IMR-90 (cell line): ENCODE measurements around the gene ARSA. TPM values are rescaled to one million over a fixed set of nuclear protein-coding genes. Genes with fewer than 3 reads are reported as not detected.

Experiments
- ATAC-seq: fragments of 200-7000 bp; cut with Tn5 transposase; 2 replicates; pipeline ENCODE4 v1.9.1; 2020; ENCODE audit warnings: low read depth, mild to moderate bottlenecking, moderate library complexity
- BruUV-seq: library from RNA; stranded (reverse); fragments of 400-500 nt; replicated peaks from 2 replicates; lab custom pipeline; 2021; lab: Mats Ljungman, UMichigan
- CTCF ChIA-PET: fragments of 300-600 bp; formaldehyde crosslinking; extraction: SDS; loops from one replicate; lab custom pipeline; 2021; ENCODE audit warnings: antibody characterized with exemption; lab: Yijun Ruan, JAX
- POLR2A ChIA-PET: fragments of 300-600 bp; sonication (Branson Sonifier 250); formaldehyde crosslinking; loops from one replicate; lab custom pipeline; 2022; ENCODE audit warnings: antibody characterized with exemption; ENCODE audit not compliant: unreplicated experiment; lab: Charles Lee
- DNase-seq: peaks from one replicate; pipeline ENCODE4 v3.0.0; 2013
- H2AFZ ChIP-seq: replicated peaks from 2 replicates; pipeline ENCODE3; 2013; ENCODE audit warnings: low read length, mild to moderate bottlenecking; ENCODE audit not compliant: poor library complexity
- H2AK5ac ChIP-seq: 2 replicates; pipeline ENCODE4 v1.6.1; 2013; ENCODE audit warnings: low read depth, low read length, inconsistent platforms
- H2AK9ac ChIP-seq: replicated peaks from 2 replicates; pipeline ENCODE3; 2013; ENCODE audit warnings: mild to moderate bottlenecking, low read depth, low read length, moderate library complexity; ENCODE audit not compliant: poor library complexity
- H2BK120ac ChIP-seq: 2 replicates; pipeline ENCODE4 v1.6.1; 2013; ENCODE audit warnings: low read depth, low read length, inconsistent platforms
- H2BK15ac ChIP-seq: 3 replicates; pipeline ENCODE4 v1.6.1; 2013; ENCODE audit warnings: low read depth, low read length, inconsistent platforms
- H2BK20ac ChIP-seq: 2 replicates; pipeline ENCODE4 v1.6.1; 2013; ENCODE audit warnings: low read depth, mild to moderate bottlenecking, inconsistent platforms, low read length, moderate library complexity
- H2BK5ac ChIP-seq: 2 replicates; pipeline ENCODE4 v1.6.1; 2013; ENCODE audit warnings: mild to moderate bottlenecking, low read depth, low read length, inconsistent platforms; ENCODE audit not compliant: poor library complexity, severe bottlenecking
- H3K14ac ChIP-seq: replicated peaks from 2 replicates; pipeline ENCODE4 v1.6.1; 2013; ENCODE audit warnings: low read depth, low read length, inconsistent platforms
- H3K18ac ChIP-seq: 2 replicates; pipeline ENCODE4 v1.6.1; 2013; ENCODE audit warnings: low read depth, low read length, control low read depth
- H3K23ac ChIP-seq: 2 replicates; pipeline ENCODE4 v1.6.1; 2013; ENCODE audit warnings: low read depth, low read length, inconsistent platforms
- H3K27ac ChIP-seq: 2 replicates; pipeline ENCODE4 v1.5.1; 2013; ENCODE audit warnings: mild to moderate bottlenecking, control low read depth, low read length; ENCODE audit not compliant: insufficient read depth
- H3K27me3 ChIP-seq: 2 replicates; pipeline ENCODE4 v1.6.1; 2013; ENCODE audit warnings: low read length; ENCODE audit not compliant: control insufficient read depth, insufficient read depth
- H3K36me3 ChIP-seq: 2 replicates; pipeline ENCODE4 v1.6.1; 2013; ENCODE audit warnings: low read length, mixed read lengths; ENCODE audit not compliant: control insufficient read depth, insufficient read depth
- H3K4ac ChIP-seq: 2 replicates; pipeline ENCODE4 v1.6.1; 2013; ENCODE audit warnings: low read depth, low read length, inconsistent platforms
- H3K4me1 ChIP-seq: 2 replicates; pipeline ENCODE4 v1.6.1; 2013; ENCODE audit warnings: low read length, mixed read lengths; ENCODE audit not compliant: control insufficient read depth, insufficient read depth
- H3K4me2 ChIP-seq: 2 replicates; pipeline ENCODE4 v1.6.1; 2013; ENCODE audit warnings: low read depth, mild to moderate bottlenecking, control low read depth, low read length, moderate library complexity
- H3K4me3 ChIP-seq: 2 replicates; pipeline ENCODE4 v1.5.1; 2013; ENCODE audit warnings: low read depth, mild to moderate bottlenecking, control low read depth, low read length, moderate library complexity; ENCODE audit not compliant: insufficient read depth
- H3K56ac ChIP-seq: 2 replicates; pipeline ENCODE4 v1.6.1; 2013; ENCODE audit warnings: low read length, inconsistent platforms; ENCODE audit not compliant: insufficient read depth; ENCODE audit errors: extremely low read depth
- H3K79me1 ChIP-seq, 2 experiments: 2 replicates each; pipeline ENCODE4 v1.6.1; 2013; ENCODE audit warnings: low read length in 2 of 2, inconsistent platforms in 1 of 2, low read depth in 1 of 2
- H3K9ac ChIP-seq: 2 replicates; pipeline ENCODE4 v1.6.1; 2013; ENCODE audit warnings: low read depth, low read length, control low read depth
- H3K9me1 ChIP-seq: 2 replicates; pipeline ENCODE4 v1.6.1; 2013; ENCODE audit warnings: low read length, inconsistent platforms; ENCODE audit not compliant: insufficient read depth
- H3K9me3 ChIP-seq: 2 replicates; pipeline ENCODE4 v1.6.1; 2013; ENCODE audit warnings: low read length; ENCODE audit not compliant: control insufficient read depth, insufficient read depth
- H4K20me1 ChIP-seq: 2 replicates; pipeline ENCODE4 v1.6.1; 2013; ENCODE audit warnings: low read length, inconsistent platforms; ENCODE audit not compliant: insufficient read depth
- H4K5ac ChIP-seq: 2 replicates; pipeline ENCODE4 v1.6.1; 2013; ENCODE audit warnings: mild to moderate bottlenecking, low read depth, low read length, control low read depth
- H4K8ac ChIP-seq, 2 experiments: 2 replicates each; pipeline ENCODE4 v1.6.1; 2013; ENCODE audit warnings: low read depth in 2 of 2, low read length in 2 of 2, control low read depth in 1 of 2, inconsistent platforms in 1 of 2
- H4K91ac ChIP-seq: 2 replicates; pipeline ENCODE4 v1.6.1; 2013; ENCODE audit warnings: low read depth, low read length, inconsistent platforms; ENCODE audit not compliant: insufficient read depth
- BHLHE40 ChIP-seq: fragments of 150-350 bp; IDR thresholded peaks from 2 replicates; pipeline ENCODE4 v1.6.1; 2016; ENCODE audit warnings: mild to moderate bottlenecking, low read depth, low read length
- MXI1 ChIP-seq: IDR thresholded peaks from 2 replicates; pipeline ENCODE4 v1.6.1; 2012; ENCODE audit warnings: low read depth, mild to moderate bottlenecking, low read length, moderate library complexity, borderline replicate concordance
- SMC3 ChIP-seq: fragments of 150-350 bp; IDR thresholded peaks from 2 replicates; pipeline ENCODE4 v1.6.1; 2016; ENCODE audit warnings: low read depth, mild to moderate bottlenecking, antibody characterized with exemption, low read length, moderate library complexity
- WGBS, 2 experiments: methylation state at CpG; one replicate each; pipeline versions ENCODE4 v1.1.5 to v1.1.7; 2013; ENCODE audit warnings: missing lambda C conversion rate in 2 of 2; ENCODE audit not compliant: insufficient read length in 1 of 2; ENCODE audit errors: extremely low coverage in 2 of 2; 5-methylcytosine and 5-hydroxymethylcytosine counted together
- dilution Hi-C: fragments of 300-500 bp; cut with HindIII; formaldehyde crosslinking; loops from one replicate; pipeline ENCODE4 v1.14.3; 2018; ENCODE audit warnings: low sequenced_read_pairs; ENCODE audit not compliant: unreplicated experiment
- in situ Hi-C: fragments of 300-500 bp; cut with MboI; formaldehyde crosslinking; loops from 3 replicates; pipeline ENCODE4 v1.14.3; 2019; ENCODE audit warnings: low sequenced_read_pairs, inconsistent platforms, mixed read lengths
- intact Hi-C: fragments of 100-400 bp; cut with micrococcal nuclease; formaldehyde crosslinking; loops from 2 replicates; pipeline ENCODE4 v1.10.0; 2022
- polyA plus RNA-seq, 3 experiments: library from polyadenylated mRNA; depleted of rRNA; stranded (reverse); fragments of >200 nt; gene quantifications; 2 replicates each; pipeline ENCODE4 v1.2.3, GENCODE V29; 2012; ENCODE audit warnings: low replicate concordance in 1 of 3
- total RNA-seq: library from RNA; depleted of rRNA; stranded (reverse); fragments of >200 nt; gene quantifications from 2 replicates; pipeline ENCODE4 v1.2.3, GENCODE V29; 2012

ARSA gene
- total and polyA plus RNA-seq, 2 of the 4 experiments (the other 2 are of a cell fraction): 3.4 to 24.2 TPM

- Histone ChIP-seq H3K27ac (no peak overlapping the region), H3K18ac (no peak overlapping the region), H3K9me1 (peaks cover 28% of the 10 kb centered on the region), H3K56ac (no peak overlapping the region), H2AK9ac (no peak overlapping the region), H3K4me2 (no peak overlapping the region), H3K4ac (no peak overlapping the region), H4K20me1 (no peaks in the 10 kb centered on the region; the same call in 1 of the 2 replicates), H2BK5ac (no peak overlapping the region), H4K91ac (no peak overlapping the region), H4K8ac (no peak overlapping the region), H3K9ac (no peak overlapping the region), H2BK15ac (no peak overlapping the region), H3K36me3 (peaks cover 4% of the 10 kb centered on the region; the same call in 1 of the 2 replicates), H2AK5ac (0 out of 2 replicates have a peak overlapping the region, but pooled peaks have one; percentile 24), H3K23ac (no peak overlapping the region), H3K4me3 (no peak overlapping the region), H3K4me1 (peaks cover 17% of the 10 kb centered on the region), H2BK20ac (no peak overlapping the region), H3K79me1 (peaks cover 18 to 39% of the 10 kb centered on the region in 2 experiments), H3K27me3 (no peaks in the 10 kb centered on the region), H2AFZ (no peak overlapping the region), H4K5ac (no peak overlapping the region), H3K9me3 (no peaks in the 10 kb centered on the region), H3K14ac (no peak overlapping the region), H2BK120ac (no peak overlapping the region)
- TF ChIP-seq SMC3 (no peak), MXI1 (no peak), BHLHE40 (no peak)
- no CpG with 5 or more reads among the region's 4 CpGs for WGBS, 2 experiments
- dilution Hi-C loops: no loop called here
- in situ Hi-C loops: loop anchor here (5.0 kb wide), 1 partner anchor 52 kb away; the partner anchor contains the start of gene SCO2
- ATAC-seq (no peak), DNase-seq (no peak)
- ChIA-PET POLR2A (no interaction called here), CTCF (no interaction called here)
- no TSS peak for BruUV-seq
- intact Hi-C loops: loop anchor here (5.0 kb wide), 2 partner anchors 43 to 52 kb away; partner anchors contain the start of gene SCO2
Observed at GRCh38 chr22:50579752-50580151, 48.2 kb downstream of the ARSA start.
